ENCODE results near the gene MED29.

The MED29 gene

DNA sequence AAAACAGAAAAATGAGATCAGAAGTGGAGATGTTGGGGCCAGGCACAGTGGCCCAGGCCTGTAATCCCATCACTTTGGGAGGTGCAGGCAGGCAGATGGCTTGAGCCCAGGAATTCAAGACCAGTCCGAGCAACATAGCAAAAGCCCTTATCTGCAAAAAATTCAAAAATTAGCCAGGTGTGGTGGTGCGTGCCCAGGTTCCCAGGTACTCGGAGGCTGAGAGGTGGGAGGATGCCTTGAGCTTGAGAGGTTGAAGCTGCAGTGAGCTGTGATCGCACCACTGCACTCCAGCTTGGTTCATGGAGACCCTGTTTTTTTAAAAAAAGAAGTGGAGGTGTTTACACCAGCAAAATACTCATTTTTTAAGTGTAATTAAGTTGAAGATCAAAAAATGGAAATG, 8.9 kb downstream of the MED29 start:
- Histone ChIP-seq H4K20me1 (ENCODE audit: insufficient read depth, low read length) (no peaks in the 10 kb centered on the region), H3K27ac (ENCODE audit: low read length) (no peak overlapping the region; the same call in 1 of the 2 replicates), H3K4me3 (ENCODE audit: low read length) (no peak overlapping the region), H3K9me2 (replicated peaks; ENCODE audit: insufficient read depth, low read length) (no peaks in the 10 kb centered on the region), H3K9ac (ENCODE audit: low read length) (no peak overlapping the region), H3K79me2 (ENCODE audit: low read length) (peaks cover 11% of the 10 kb centered on the region; the same call in 1 of the 2 replicates), H3K9me3 (replicated peaks; ENCODE audit: insufficient read depth, low read length) (no peaks in the 10 kb centered on the region), H3K36me3 (replicated peaks; ENCODE audit: insufficient read depth, low read length) (no peaks in the 10 kb centered on the region), H3K4me1 (ENCODE audit: low read length) (peaks cover 49% of the 10 kb centered on the region), H3K27me3 (replicated peaks; ENCODE audit: insufficient read depth, low read length) (no peaks in the 10 kb centered on the region), H3K4me2 (ENCODE audit: low read depth, low read length) (no peak overlapping the region), H3F3A (ENCODE audit: insufficient read depth, low read length) (peaks cover 65% of the 10 kb centered on the region), H2AFZ (ENCODE audit: low read length) (no peak overlapping the region)
- no peak for DNase-seq
- TF ChIP-seq EZH2 (optimal IDR thresholded peaks at IDR 0.05; ENCODE audit: low read depth, low read length), result no peak
- no peak for TF ChIP-seq EZH2phosphoT487 (IDR thresholded peaks at IDR 0.05; ENCODE audit: low read length)
- TF ChIP-seq, protein P1, sequence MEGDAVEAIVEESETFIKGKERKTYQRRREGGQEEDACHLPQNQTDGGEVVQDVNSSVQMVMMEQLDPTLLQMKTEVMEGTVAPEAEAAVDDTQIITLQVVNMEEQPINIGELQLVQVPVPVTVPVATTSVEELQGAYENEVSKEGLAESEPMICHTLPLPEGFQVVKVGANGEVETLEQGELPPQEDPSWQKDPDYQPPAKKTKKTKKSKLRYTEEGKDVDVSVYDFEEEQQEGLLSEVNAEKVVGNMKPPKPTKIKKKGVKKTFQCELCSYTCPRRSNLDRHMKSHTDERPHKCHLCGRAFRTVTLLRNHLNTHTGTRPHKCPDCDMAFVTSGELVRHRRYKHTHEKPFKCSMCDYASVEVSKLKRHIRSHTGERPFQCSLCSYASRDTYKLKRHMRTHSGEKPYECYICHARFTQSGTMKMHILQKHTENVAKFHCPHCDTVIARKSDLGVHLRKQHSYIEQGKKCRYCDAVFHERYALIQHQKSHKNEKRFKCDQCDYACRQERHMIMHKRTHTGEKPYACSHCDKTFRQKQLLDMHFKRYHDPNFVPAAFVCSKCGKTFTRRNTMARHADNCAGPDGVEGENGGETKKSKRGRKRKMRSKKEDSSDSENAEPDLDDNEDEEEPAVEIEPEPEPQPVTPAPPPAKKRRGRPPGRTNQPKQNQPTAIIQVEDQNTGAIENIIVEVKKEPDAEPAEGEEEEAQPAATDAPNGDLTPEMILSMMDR (IDR thresholded peaks at IDR 0.05; ENCODE audit: low read length), result no peak

- TF ChIP-seq EZH2 (optimal IDR thresholded peaks at IDR 0.05; ENCODE audit: low read depth, low read length) (no peak), EZH2phosphoT487 (IDR thresholded peaks at IDR 0.05; ENCODE audit: low read length) (no peak)
- TF ChIP-seq, protein P1 (IDR thresholded peaks at IDR 0.05; ENCODE audit: low read length), result no peak
- Histone ChIP-seq H3K4me1 (ENCODE audit: low read length) (peaks cover 54% of the 10 kb centered on the region), H3K36me3 (replicated peaks; ENCODE audit: insufficient read depth, low read length) (no peaks in the 10 kb centered on the region), H3F3A (ENCODE audit: insufficient read depth, low read length) (peaks cover 76% of the 10 kb centered on the region), H3K4me3 (ENCODE audit: low read length) (no peak overlapping the region), H3K79me2 (ENCODE audit: low read length) (0 out of 2 replicates have a peak, but pooled peaks cover 8% of the 10 kb centered on the region), H3K27ac (ENCODE audit: low read length) (peak overlapping the region; percentile 100), H2AFZ (ENCODE audit: low read length) (peak overlapping the region; percentile 49; the same call in 1 of the 2 replicates), H3K9me2 (replicated peaks; ENCODE audit: insufficient read depth, low read length) (no peaks in the 10 kb centered on the region), H3K27me3 (replicated peaks; ENCODE audit: insufficient read depth, low read length) (no peaks in the 10 kb centered on the region), H3K4me2 (ENCODE audit: low read depth, low read length) (peak overlapping the region; percentile 94), H3K9me3 (replicated peaks; ENCODE audit: insufficient read depth, low read length) (no peaks in the 10 kb centered on the region), H4K20me1 (ENCODE audit: insufficient read depth, low read length) (no peaks in the 10 kb centered on the region), H3K9ac (ENCODE audit: low read length) (peak overlapping the region; percentile 100)
- no peak for DNase-seq
Observed at GRCh38 chr19:39401070-39401548, 9.9 kb downstream of the MED29 start.

GRCh38 chr19:39401549-39402345, 10.6 kb downstream of the MED29 start:
- no peaks in the 10 kb centered on the region for H3K27me3 ChIP-seq (replicated peaks; ENCODE audit: insufficient read depth, low read length)
- peak overlapping the region; percentile 100 for H3K27ac ChIP-seq (ENCODE audit: low read length)
- no peaks in the 10 kb centered on the region for H4K20me1 ChIP-seq (ENCODE audit: insufficient read depth, low read length)
- H3K4me1 ChIP-seq (ENCODE audit: low read length), result peaks cover 54% of the 10 kb centered on the region
- TF ChIP-seq EZH2phosphoT487 (IDR thresholded peaks at IDR 0.05; ENCODE audit: low read length), result no peak
- no peak for TF ChIP-seq EZH2 (optimal IDR thresholded peaks at IDR 0.05; ENCODE audit: low read depth, low read length)
- TF ChIP-seq, protein P1 (IDR thresholded peaks at IDR 0.05; ENCODE audit: low read length), result no peak
- peak; percentile 80 for DNase-seq
- H3K4me3 ChIP-seq (ENCODE audit: low read length), result peak overlapping the region; percentile 60; the same call in 1 of the 2 replicates
- peak overlapping the region; percentile 49; the same call in 1 of the 2 replicates for H2AFZ ChIP-seq (ENCODE audit: low read length)
- peaks cover 9% of the 10 kb centered on the region for H3K79me2 ChIP-seq (ENCODE audit: low read length)
- no peaks in the 10 kb centered on the region for H3K9me3 ChIP-seq (replicated peaks; ENCODE audit: insufficient read depth, low read length)
- peak overlapping the region; percentile 100 for H3K9ac ChIP-seq (ENCODE audit: low read length)
- H3K9me2 ChIP-seq (replicated peaks; ENCODE audit: insufficient read depth, low read length), result no peaks in the 10 kb centered on the region
- peak overlapping the region; percentile 94 for H3K4me2 ChIP-seq (ENCODE audit: low read depth, low read length)
- H3K36me3 ChIP-seq (replicated peaks; ENCODE audit: insufficient read depth, low read length), result no peaks in the 10 kb centered on the region
- H3F3A ChIP-seq (ENCODE audit: insufficient read depth, low read length), result peaks cover 80% of the 10 kb centered on the region
